ENCODE results near the gene TOMM20L. TPM values are rescaled to one million over a fixed set of nuclear protein-coding genes. Genes with fewer than 3 reads are reported as not detected.

Gene TOMM20L
- total and polyA plus RNA-seq, 2 of the 13 experiments (the other 11 are each of a cell fraction or from before 2014, with no cell fraction given), result 0.46 TPM; not detected in 1

- TF ChIP-seq NR0B2 (CRISPR knock-in tag; IDR thresholded peaks at IDR 0.05), result no peak
- no peak for TF ChIP-seq TSC22D2 (CRISPR knock-in tag; IDR thresholded peaks at IDR 0.05; ENCODE audit: borderline replicate concordance)
- TF ChIP-seq ATF5 (CRISPR knock-in tag; IDR thresholded peaks at IDR 0.05; ENCODE audit: low read depth), result no peak
Observed at GRCh38 chr14:58455593-58456265, 60.0 kb downstream of the TOMM20L start (continued).

Small RNAs within 50 kb of the gene (small RNA-seq; reads per million reads assigned to genes)
- 0 reads per million in 3 experiments for gene RF00019 (ENCODE audit: insufficient read depth in 2 of 3, insufficient read length in 3 of 3, low read depth in 2 of 3, low replicate concordance in 1 of 3)

Other genes with a start within 250 kb of the TOMM20L start
- gene ARMH4, start 243.7 kb upstream of the TOMM20L start, total RNA-seq (2016; rRNA removed; fragmentation: Illumina TruSeq; extraction: Trizol), result 0.02 TPM in 1 of 2 replicates, not detected in the other
- gene ARMH4, start 243.7 kb upstream of the TOMM20L start, polyA plus RNA-seq (2011; rRNA removed), result 0.04 and 0.18 TPM in 2 replicates
- gene ACTR10, start 195.8 kb upstream of the TOMM20L start, total RNA-seq (2016; rRNA removed; fragmentation: Illumina TruSeq; extraction: Trizol), result 41.3 and 49.4 TPM in 2 replicates
- 27.5 and 30.0 TPM in 2 replicates for gene ACTR10, start 195.8 kb upstream of the TOMM20L start, polyA plus RNA-seq (2011; rRNA removed)
- 275 and 443 TPM in 2 replicates for gene PSMA3, start 151.1 kb upstream of the TOMM20L start, total RNA-seq (2016; rRNA removed; fragmentation: Illumina TruSeq; extraction: Trizol)
- gene PSMA3, start 151.1 kb upstream of the TOMM20L start, polyA plus RNA-seq (2011; rRNA removed), result 167 and 232 TPM in 2 replicates
- gene ARID4A, start 97.4 kb upstream of the TOMM20L start, total RNA-seq (2016; rRNA removed; fragmentation: Illumina TruSeq; extraction: Trizol), result 9.7 and 9.9 TPM in 2 replicates
- 6.2 and 7.2 TPM in 2 replicates for gene ARID4A, start 97.4 kb upstream of the TOMM20L start, polyA plus RNA-seq (2011; rRNA removed)
- gene TIMM9, start 31.6 kb downstream of the TOMM20L start, total RNA-seq (2016; rRNA removed; fragmentation: Illumina TruSeq; extraction: Trizol), result 42.5 and 58.2 TPM in 2 replicates
- gene TIMM9, start 31.6 kb downstream of the TOMM20L start, polyA plus RNA-seq (2011; rRNA removed), result 24.4 and 30.5 TPM in 2 replicates
- gene KIAA0586, start 31.8 kb downstream of the TOMM20L start, total RNA-seq (2016; rRNA removed; fragmentation: Illumina TruSeq; extraction: Trizol), result 25.2 and 37.6 TPM in 2 replicates
- gene KIAA0586, start 31.8 kb downstream of the TOMM20L start, polyA plus RNA-seq (2011; rRNA removed), result 10.1 and 12.6 TPM in 2 replicates
- gene DACT1, start 242.0 kb downstream of the TOMM20L start, total RNA-seq (2016; rRNA removed; fragmentation: Illumina TruSeq; extraction: Trizol), result not detected in 2 replicates
- 0.01 and 0.04 TPM in 2 replicates for gene DACT1, start 242.0 kb downstream of the TOMM20L start, polyA plus RNA-seq (2011; rRNA removed)

Data from HepG2 (cell line).